ENCODE data around the gene CD38.
"Not testable (repeated sequence)": the region's sequence is repeated elsewhere in the genome, so short reads cannot be mapped to it uniquely, and the experiment has no call there.

Gene CD38

GRCh38 chr4:15778289-15779241 lies at the start of gene CD38:
Gene CD38, plus strand, starts transcription at chr4:15778328. Its CDS starts 87 bp downstream, at chr4:15778415.
- in situ Hi-C loops (cut with HindIII; ENCODE audit: low sequenced_read_pairs): no loop called here

DNA sequence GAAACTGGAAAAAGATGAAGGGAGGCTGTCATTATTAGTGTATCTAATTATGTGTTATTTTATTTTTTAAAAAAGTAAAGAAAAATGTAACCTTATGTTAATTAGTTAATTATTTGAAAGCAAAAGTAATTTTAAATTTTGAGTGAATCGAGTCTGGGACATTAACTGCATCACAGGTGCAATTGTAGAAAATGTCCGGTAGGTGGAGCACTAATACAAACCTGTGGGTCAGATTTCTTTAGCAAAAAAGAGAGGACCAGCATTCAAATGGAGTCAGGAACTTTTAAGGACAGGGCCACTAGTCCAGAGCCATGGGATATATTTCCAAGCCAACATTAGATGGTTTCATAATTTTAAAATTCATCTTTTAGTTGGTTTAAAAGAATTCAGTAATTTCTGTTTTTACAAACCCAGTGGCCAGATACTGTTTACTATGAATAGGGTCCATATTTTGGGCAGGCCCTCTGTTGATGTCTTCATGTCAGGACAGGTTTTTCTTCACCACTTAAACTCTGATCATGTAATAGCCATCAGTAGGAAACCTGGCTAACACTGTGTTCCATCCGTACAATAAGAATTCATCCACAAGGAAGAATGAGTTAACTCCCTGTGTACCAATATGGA lies 48.1 kb upstream of the CD38 start:
- in situ Hi-C loops (cut with HindIII; ENCODE audit: low sequenced_read_pairs): no loop called here

DNA sequence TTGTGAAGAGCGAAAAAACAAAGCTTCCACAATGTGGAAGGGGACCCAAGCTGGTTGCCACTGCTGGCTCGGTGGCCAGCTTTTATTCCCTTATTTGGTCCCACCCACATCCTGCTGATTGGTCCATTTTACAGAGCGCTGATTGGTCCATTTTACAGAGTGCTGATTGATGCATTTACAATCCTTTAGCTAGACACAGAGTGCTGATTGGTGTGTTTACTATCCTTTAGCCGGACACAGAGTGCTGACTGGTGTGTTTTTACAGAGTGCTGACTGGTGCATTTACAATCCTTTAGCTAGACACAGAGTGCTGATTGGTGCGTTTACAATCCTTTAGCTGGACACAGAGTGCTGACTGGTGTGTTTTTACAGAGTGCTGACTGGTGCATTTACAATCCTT lies 45.1 kb upstream of the CD38 start:
- in situ Hi-C loops (cut with HindIII; ENCODE audit: low sequenced_read_pairs): not testable (repeated sequence)

DNA sequence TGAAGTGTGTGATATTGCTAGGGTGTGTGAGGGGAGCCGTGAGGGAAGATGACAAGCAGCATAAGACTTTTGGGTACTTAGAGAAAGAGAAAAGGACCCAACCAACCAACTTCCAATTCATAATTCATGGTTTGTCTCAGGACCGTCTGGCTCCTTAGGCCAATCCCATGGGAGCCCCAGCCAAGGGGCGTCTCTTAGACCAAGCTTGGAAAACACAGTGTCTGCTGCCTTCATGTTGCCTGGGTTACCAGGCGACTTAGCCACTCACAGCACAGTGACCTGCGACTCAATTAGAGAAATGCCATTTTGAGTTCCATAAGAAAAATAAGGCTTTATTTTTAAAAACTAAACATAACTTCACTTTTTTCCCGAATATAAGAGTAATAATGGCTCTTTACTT lies 42.6 kb upstream of the CD38 start:
- in situ Hi-C loops (cut with HindIII; ENCODE audit: low sequenced_read_pairs): no loop called here

- in situ Hi-C loops (cut with HindIII; ENCODE audit: low sequenced_read_pairs): no loop called here
These were observed 41.5 kb upstream of the CD38 start for GRCh38 chr4:15736514-15737050.

- in situ Hi-C loops (cut with HindIII; ENCODE audit: low sequenced_read_pairs): no loop called here
These were observed 40.9 kb upstream of the CD38 start for GRCh38 chr4:15737255-15737654.

DNA sequence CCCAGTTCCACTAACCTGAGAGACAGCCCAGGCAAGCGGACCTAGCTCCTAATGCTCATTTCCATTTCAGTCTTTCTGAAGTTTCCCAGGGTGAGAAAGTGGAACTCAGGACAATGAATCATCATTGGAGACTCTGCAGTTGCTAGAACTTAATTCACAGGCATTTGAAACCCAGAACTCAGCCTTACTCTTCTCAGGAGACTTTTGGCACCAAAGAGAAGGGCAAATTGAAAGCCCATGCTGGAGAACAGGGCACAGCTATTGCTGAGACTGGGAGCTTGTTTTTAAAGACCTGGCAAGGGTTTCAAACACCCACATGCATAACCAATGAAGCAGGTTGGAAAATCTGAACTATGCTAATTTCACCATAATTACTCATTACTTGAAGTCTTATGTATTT lies 39.3 kb upstream of the CD38 start:
- in situ Hi-C loops (cut with HindIII; ENCODE audit: low sequenced_read_pairs): no loop called here

GRCh38 chr4:15740764-15741404 lies 37.2 kb upstream of the CD38 start:
- in situ Hi-C loops (cut with HindIII; ENCODE audit: low sequenced_read_pairs): no loop called here

DNA sequence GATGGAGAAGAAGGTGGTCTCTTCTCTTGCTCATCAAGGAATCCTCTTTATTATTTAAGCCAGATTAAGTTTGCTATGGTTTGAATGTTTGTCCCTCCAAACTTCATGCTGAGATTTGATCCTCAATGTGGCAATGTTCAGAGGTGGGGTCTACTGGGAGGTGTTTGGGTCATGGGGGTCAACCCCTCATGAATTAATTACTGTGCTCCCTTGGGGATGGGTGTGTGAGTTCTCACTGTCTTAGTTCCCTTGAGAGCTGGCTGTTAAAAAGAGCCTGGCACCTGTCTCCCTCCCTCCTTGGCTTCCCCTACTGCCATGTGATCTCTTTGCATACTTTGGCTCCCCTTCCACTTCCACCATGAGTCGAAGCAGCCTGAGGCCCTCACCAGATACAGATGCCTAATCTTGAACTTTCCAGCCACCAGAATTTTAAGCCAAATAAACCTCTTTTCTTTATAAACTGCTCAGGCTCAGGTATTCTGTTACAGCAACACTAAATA lies 36.0 kb upstream of the CD38 start:
- in situ Hi-C loops (cut with HindIII; ENCODE audit: low sequenced_read_pairs): no loop called here

- in situ Hi-C loops (cut with HindIII; ENCODE audit: low sequenced_read_pairs): no loop called here
These were observed 35.5 kb upstream of the CD38 start for GRCh38 chr4:15742637-15743036.

DNA sequence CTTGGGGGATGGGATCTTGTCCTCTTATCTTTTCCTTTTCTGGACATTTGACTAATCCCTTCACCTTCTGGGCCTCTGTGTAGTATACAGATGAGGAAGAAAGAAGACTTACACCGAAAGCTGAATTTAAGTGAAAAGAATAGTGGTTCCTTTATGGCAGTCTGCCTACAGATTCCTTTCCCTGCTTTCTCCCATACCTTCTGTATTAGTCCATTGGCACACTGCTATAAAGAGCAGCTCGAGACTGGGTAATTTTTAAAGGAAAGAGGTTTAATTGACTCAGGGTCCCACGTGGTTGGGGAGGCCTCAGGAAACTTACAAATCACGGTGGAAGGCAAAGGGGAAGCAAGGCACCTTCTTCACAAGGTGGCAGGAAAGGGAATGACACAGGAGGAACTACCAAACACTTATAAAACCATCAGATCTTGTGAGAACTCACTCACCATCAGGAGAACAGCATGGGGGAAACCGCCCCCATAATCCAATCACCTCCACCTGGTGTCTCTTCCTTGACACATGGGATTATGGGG lies 34.0 kb upstream of the CD38 start:
- in situ Hi-C loops (cut with HindIII; ENCODE audit: low sequenced_read_pairs): no loop called here

- in situ Hi-C loops (cut with HindIII; ENCODE audit: low sequenced_read_pairs): no loop called here
These were observed 32.0 kb upstream of the CD38 start for GRCh38 chr4:15746110-15746509.

GRCh38 chr4:15749001-15749400 lies 29.1 kb upstream of the CD38 start:
- in situ Hi-C loops (cut with HindIII; ENCODE audit: low sequenced_read_pairs): no loop called here

DNA sequence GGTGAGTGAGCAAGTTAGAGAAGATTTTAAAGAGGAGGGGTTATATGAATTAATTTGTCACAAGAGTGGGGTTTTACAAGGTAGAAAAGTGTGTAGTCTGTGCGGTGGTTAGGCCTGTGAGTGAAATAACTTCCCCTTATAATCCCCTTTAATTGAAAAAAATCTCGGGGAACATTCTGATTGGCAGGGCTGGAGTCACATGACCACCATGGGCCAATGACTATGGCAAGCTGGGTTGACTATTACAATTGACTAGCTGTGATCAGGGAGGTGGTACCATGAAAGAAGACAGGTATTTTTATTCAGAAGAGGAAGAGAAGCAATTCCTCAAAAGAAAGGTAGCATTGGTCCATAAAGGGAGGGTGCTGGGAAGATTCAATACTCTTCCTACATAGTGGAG lies 27.0 kb upstream of the CD38 start:
- in situ Hi-C loops (cut with HindIII; ENCODE audit: low sequenced_read_pairs): loop anchor here (25.0 kb wide), 1 partner anchor 264 kb away; no protein-coding TSS in a partner anchor

GRCh38 chr4:15753081-15753480 lies 25.0 kb upstream of the CD38 start:
- in situ Hi-C loops (cut with HindIII; ENCODE audit: low sequenced_read_pairs): loop anchor here (25.0 kb wide), 1 partner anchor 266 kb away; no protein-coding TSS in a partner anchor

DNA sequence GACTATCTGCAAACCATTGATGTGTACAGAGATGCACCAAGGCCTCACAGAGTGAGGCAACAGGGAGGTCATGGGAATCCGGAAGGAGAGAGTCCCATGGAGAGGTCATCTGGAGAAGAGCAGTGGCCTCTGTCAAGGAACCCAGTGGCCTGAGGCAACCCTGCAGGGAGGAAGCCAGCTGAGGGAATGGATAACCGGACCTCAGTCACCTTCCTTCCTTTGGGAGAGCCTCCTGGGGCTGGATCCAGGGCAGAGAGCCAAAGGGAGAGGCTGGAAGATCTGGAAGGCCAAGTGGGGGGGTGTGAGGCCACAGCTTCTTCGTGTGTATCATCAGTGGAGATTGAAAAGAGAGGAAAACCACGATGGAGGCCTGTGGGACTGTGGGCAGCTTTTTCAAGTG lies 24.3 kb upstream of the CD38 start:
- in situ Hi-C loops (cut with HindIII; ENCODE audit: low sequenced_read_pairs): loop anchor here (25.0 kb wide), 1 partner anchor 266 kb away; no protein-coding TSS in a partner anchor

- in situ Hi-C loops (cut with HindIII; ENCODE audit: low sequenced_read_pairs): loop anchor here (25.0 kb wide), 1 partner anchor 267 kb away; no protein-coding TSS in a partner anchor
These were observed 23.8 kb upstream of the CD38 start for GRCh38 chr4:15754323-15754722.

GRCh38 chr4:15755321-15756155 lies 22.6 kb upstream of the CD38 start:
- in situ Hi-C loops (cut with HindIII; ENCODE audit: low sequenced_read_pairs): loop anchor here (25.0 kb wide), 1 partner anchor 268 kb away; no protein-coding TSS in a partner anchor

GRCh38 chr4:15756361-15756861 lies 21.7 kb upstream of the CD38 start:
- in situ Hi-C loops (cut with HindIII; ENCODE audit: low sequenced_read_pairs): loop anchor here (25.0 kb wide), 1 partner anchor 269 kb away; no protein-coding TSS in a partner anchor
